HUDEP-2 (cell line): ENCODE data around the gene ZNF296.

Source experiments
- DNase-seq, 76 experiments: peaks; one replicate each; lab custom pipeline; 2025; ENCODE audit not compliant: unreplicated experiment in 76 of 76; lab: John Stamatoyannopoulos, UW

ZNF296 gene

GRCh38 chr19:45063851-45064801, 12.2 kb downstream of the ZNF296 start:
- DNase-seq: no peak

- no peak for DNase-seq
These were observed 14.3 kb downstream of the ZNF296 start for GRCh38 chr19:45061965-45062364.

- DNase-seq: peak in 73 of 76 experiments; percentile 29 to 92 (median 80)
These were observed 16.9 kb downstream of the ZNF296 start for GRCh38 chr19:45059258-45059965.

GRCh38 chr19:45058622-45059159, 17.6 kb downstream of the ZNF296 start:
- DNase-seq: no peak

GRCh38 chr19:45057444-45057843, 18.8 kb downstream of the ZNF296 start:
- no peak for DNase-seq

- DNase-seq: no peak
These were observed 19.4 kb downstream of the ZNF296 start for GRCh38 chr19:45056831-45057230.

- DNase-seq: peak in 3 of 76 experiments; percentile 10 to 15 (median 13)
These were observed 24.2 kb downstream of the ZNF296 start for GRCh38 chr19:45051929-45052579.

GRCh38 chr19:45050036-45050435, 26.2 kb downstream of the ZNF296 start:
- DNase-seq: no peak

GRCh38 chr19:45049073-45049736, 27.1 kb downstream of the ZNF296 start:
- DNase-seq: no peak

GRCh38 chr19:45047188-45047797, 29.0 kb downstream of the ZNF296 start:
- no peak for DNase-seq

- DNase-seq: no peak
These were observed 29.9 kb downstream of the ZNF296 start for GRCh38 chr19:45046355-45046754.

- no peak for DNase-seq
These were observed 30.5 kb downstream of the ZNF296 start for GRCh38 chr19:45045671-45046353.

GRCh38 chr19:45041125-45041524, 35.2 kb downstream of the ZNF296 start:
- no peak for DNase-seq

GRCh38 chr19:45040059-45040771, 36.1 kb downstream of the ZNF296 start:
- DNase-seq: no peak

GRCh38 chr19:45038931-45039893, 37.1 kb downstream of the ZNF296 start, which contains the start of gene CLASRP:
Gene CLASRP, plus strand, starts transcription at chr19:45039045. Its CDS starts 1,168 bp downstream, at chr19:45040213.
- peak in 75 of 76 experiments; percentile 43 to 95 (median 87) for DNase-seq

- no peak for DNase-seq
These were observed 38.7 kb downstream of the ZNF296 start for GRCh38 chr19:45037393-45038169.

- no peak for DNase-seq
These were observed 40.5 kb downstream of the ZNF296 start for GRCh38 chr19:45035755-45036154.
